ENCODE data around the gene FBXO2. TPM values are rescaled to one million over a fixed set of nuclear protein-coding genes. Genes with fewer than 3 reads are reported as not detected.

The FBXO2 gene
- total and polyA plus RNA-seq, 10 of the 15 experiments (the other 5 are each of a cell fraction or from before 2014, with no cell fraction given), result 0.06 to 0.41 (median 0.18) TPM; not detected in 4

DNA sequence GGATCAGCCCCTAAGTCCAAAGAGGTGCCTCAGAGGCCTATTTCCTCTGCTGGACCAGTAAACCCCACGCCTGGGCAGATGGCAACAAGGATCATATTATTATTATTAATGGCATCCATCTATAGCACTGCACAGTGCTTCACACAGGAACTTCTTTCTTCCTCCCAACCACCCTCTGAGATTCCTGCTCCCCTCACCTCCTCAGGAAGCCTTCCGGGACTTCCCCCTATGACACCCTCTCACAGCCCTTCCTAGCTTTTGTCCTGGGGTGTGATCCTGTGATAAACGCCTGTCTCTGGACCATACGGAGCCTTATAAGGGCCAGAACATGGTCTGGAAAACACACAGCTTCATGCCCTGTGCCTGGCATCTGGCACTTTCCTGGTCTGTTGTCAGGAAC, 3.2 kb downstream of the FBXO2 start (continued):
- TF ChIP-seq, protein P1, sequence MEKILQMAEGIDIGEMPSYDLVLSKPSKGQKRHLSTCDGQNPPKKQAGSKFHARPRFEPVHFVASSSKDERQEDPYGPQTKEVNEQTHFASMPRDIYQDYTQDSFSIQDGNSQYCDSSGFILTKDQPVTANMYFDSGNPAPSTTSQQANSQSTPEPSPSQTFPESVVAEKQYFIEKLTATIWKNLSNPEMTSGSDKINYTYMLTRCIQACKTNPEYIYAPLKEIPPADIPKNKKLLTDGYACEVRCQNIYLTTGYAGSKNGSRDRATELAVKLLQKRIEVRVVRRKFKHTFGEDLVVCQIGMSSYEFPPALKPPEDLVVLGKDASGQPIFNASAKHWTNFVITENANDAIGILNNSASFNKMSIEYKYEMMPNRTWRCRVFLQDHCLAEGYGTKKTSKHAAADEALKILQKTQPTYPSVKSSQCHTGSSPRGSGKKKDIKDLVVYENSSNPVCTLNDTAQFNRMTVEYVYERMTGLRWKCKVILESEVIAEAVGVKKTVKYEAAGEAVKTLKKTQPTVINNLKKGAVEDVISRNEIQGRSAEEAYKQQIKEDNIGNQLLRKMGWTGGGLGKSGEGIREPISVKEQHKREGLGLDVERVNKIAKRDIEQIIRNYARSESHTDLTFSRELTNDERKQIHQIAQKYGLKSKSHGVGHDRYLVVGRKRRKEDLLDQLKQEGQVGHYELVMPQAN (conservative IDR thresholded peaks at IDR 0.05), result no peak

DNA sequence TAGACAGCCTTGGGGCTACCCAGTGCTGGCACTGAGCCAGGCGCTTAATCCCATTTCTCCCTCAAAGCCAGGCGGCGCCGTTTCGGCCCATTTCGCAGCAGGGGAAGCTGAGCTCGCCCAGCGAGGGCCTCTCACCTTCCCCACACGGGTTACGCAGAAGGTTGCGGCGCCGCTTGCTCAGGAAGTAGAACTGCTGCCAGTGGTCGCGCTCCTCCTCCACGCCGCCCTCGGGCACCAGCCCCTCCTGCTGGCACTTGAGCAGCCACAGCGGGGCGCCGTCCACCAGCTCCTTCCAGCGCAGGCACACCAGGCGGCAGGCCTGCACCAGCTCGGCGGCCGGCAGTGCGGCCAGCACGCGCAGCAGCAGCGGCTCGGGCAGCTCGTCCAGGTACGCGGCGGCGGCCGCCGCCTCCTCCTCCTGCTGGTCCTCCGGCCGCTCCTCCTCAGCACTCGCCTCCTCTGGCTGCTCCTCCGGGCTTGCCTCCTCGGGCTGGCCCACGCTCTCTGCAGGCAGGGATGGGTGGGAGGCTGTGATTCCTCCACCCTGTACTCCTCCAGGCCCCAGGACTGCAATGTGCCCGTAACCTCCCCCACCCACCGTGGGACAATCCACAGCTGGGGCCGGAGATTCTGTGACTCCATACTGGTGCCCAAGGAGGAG, 3.8 kb downstream of the FBXO2 start:
- Histone ChIP-seq H3K9me3 (replicated peaks; ENCODE audit: control insufficient read depth, insufficient read depth, low read length) (no peaks in the 10 kb centered on the region), H3K27ac (ENCODE audit: control insufficient read depth, insufficient read depth) (no peak overlapping the region), H3K79me2 (ENCODE audit: control insufficient read depth, insufficient read depth, low read length) (no peaks in the 10 kb centered on the region), H3K4me1 (ENCODE audit: control insufficient read depth, insufficient read depth, low read length) (peaks cover 3% of the 10 kb centered on the region), H3K4me2 (ENCODE audit: control insufficient read depth, insufficient read depth) (peak overlapping the region; percentile 28), H2AFZ (ENCODE audit: control insufficient read depth, low read depth, low read length) (no peak overlapping the region; the same call in 1 of the 2 replicates), H3K27me3 (replicated peaks in 1 of 2; ENCODE audit: control insufficient read depth in 2 of 2, insufficient read depth in 2 of 2, low read length in 1 of 2) (no peaks in the 10 kb centered on the region; a peak in 2 of 4 replicates), H3K9ac (ENCODE audit: control insufficient read depth, insufficient read depth, low read length) (no peak overlapping the region), H3K4me3 (no peak overlapping the region), H3K36me3 (ENCODE audit: control insufficient read depth in 2 of 2, insufficient read depth in 2 of 2, low read length in 1 of 2) (no peaks in the 10 kb centered on the region), H4K20me1 (ENCODE audit: control insufficient read depth, insufficient read depth) (no peaks in the 10 kb centered on the region)
- ChIA-PET RAD21 (ENCODE audit: unreplicated experiment) (interaction anchor here (0.6 to 3.3 kb wide), 10 partner anchors 14 to 98 kb away, joined by 3 to 25 read pairs (median 3); partner anchors contain the start of gene FBXO6), SMC1A (ENCODE audit: uncharacterized antibody, unreplicated experiment) (interaction anchor here (0.6 to 1.6 kb wide), 6 partner anchors 61 to 163 kb away, joined by 3 to 5 read pairs (median 4); partner anchors contain the start of gene AGTRAP), POLR2A (interaction anchor here (0.5 to 1.1 kb wide), 2 partner anchors 61 to 272 kb away, joined by 3 to 4 read pairs; no protein-coding TSS in a partner anchor), CTCF (interaction anchor here (1.0 to 3.2 kb wide), 18 partner anchors 13 to 613 kb away, joined by 3 to 36 read pairs (median 6); partner anchors contain the start of genes AGTRAP and FBXO6)
- intact Hi-C loops (cut with micrococcal nuclease; ENCODE audit: unreplicated experiment) (loop anchor here (1.0 kb wide), 2 partner anchors 69 to 99 kb away; no protein-coding TSS in a partner anchor), in situ Hi-C loops (cut with MboI) (no loop called here)
- no TSS peak for BruUV-seq (replicated peaks)
- FAIRE-seq (no peak), ATAC-seq (peak; percentile 83), DNase-seq (ENCODE audit: low read depth, low spot score) (no peak)
- WGBS (ENCODE audit: insufficient coverage, insufficient replicate concordance, low lambda C conversion rate, missing lambda C conversion rate), result 10% methylated on average over 43 of the region's 47 CpGs
- no peak for TF ChIP-seq MEF2B (IDR thresholded peaks at IDR 0.05; ENCODE audit: partially characterized antibody, poor library complexity, severe bottlenecking)
- TF ChIP-seq ZNF24 (IDR thresholded peaks at IDR 0.05), result peak; percentile 22; the same call in 1 of the 2 replicates
- TF ChIP-seq, protein P2, sequence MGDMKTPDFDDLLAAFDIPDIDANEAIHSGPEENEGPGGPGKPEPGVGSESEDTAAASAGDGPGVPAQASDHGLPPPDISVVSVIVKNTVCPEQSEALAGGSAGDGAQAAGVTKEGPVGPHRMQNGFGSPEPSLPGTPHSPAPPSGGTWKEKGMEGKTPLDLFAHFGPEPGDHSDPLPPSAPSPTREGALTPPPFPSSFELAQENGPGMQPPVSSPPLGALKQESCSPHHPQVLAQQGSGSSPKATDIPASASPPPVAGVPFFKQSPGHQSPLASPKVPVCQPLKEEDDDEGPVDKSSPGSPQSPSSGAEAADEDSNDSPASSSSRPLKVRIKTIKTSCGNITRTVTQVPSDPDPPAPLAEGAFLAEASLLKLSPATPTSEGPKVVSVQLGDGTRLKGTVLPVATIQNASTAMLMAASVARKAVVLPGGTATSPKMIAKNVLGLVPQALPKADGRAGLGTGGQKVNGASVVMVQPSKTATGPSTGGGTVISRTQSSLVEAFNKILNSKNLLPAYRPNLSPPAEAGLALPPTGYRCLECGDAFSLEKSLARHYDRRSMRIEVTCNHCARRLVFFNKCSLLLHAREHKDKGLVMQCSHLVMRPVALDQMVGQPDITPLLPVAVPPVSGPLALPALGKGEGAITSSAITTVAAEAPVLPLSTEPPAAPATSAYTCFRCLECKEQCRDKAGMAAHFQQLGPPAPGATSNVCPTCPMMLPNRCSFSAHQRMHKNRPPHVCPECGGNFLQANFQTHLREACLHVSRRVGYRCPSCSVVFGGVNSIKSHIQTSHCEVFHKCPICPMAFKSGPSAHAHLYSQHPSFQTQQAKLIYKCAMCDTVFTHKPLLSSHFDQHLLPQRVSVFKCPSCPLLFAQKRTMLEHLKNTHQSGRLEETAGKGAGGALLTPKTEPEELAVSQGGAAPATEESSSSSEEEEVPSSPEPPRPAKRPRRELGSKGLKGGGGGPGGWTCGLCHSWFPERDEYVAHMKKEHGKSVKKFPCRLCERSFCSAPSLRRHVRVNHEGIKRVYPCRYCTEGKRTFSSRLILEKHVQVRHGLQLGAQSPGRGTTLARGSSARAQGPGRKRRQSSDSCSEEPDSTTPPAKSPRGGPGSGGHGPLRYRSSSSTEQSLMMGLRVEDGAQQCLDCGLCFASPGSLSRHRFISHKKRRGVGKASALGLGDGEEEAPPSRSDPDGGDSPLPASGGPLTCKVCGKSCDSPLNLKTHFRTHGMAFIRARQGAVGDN (IDR thresholded peaks at IDR 0.05), result no peak
- TF ChIP-seq, protein P3, sequence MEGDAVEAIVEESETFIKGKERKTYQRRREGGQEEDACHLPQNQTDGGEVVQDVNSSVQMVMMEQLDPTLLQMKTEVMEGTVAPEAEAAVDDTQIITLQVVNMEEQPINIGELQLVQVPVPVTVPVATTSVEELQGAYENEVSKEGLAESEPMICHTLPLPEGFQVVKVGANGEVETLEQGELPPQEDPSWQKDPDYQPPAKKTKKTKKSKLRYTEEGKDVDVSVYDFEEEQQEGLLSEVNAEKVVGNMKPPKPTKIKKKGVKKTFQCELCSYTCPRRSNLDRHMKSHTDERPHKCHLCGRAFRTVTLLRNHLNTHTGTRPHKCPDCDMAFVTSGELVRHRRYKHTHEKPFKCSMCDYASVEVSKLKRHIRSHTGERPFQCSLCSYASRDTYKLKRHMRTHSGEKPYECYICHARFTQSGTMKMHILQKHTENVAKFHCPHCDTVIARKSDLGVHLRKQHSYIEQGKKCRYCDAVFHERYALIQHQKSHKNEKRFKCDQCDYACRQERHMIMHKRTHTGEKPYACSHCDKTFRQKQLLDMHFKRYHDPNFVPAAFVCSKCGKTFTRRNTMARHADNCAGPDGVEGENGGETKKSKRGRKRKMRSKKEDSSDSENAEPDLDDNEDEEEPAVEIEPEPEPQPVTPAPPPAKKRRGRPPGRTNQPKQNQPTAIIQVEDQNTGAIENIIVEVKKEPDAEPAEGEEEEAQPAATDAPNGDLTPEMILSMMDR (IDR thresholded peaks at IDR 0.05 in 2 of 3, conservative IDR thresholded peaks at IDR 0.05 in 1 of 3; ENCODE audit: control insufficient read depth in 2 of 3, extremely low read depth in 1 of 3, insufficient read depth in 1 of 3, low read depth in 3 of 3, low read length in 3 of 3), result peak; percentile 62 to 81 (median 75); a peak in 5 of 6 replicates
- peak; percentile 78 for TF ChIP-seq SMC3 (IDR thresholded peaks at IDR 0.05; ENCODE audit: borderline replicate concordance, low read length)
- TF ChIP-seq SUZ12 (IDR thresholded peaks at IDR 0.05; ENCODE audit: unreplicated experiment), result no peak
- TF ChIP-seq POLR2AphosphoS5 (IDR thresholded peaks at IDR 0.05; ENCODE audit: low read length), result no peak
- TF ChIP-seq, protein P4, sequence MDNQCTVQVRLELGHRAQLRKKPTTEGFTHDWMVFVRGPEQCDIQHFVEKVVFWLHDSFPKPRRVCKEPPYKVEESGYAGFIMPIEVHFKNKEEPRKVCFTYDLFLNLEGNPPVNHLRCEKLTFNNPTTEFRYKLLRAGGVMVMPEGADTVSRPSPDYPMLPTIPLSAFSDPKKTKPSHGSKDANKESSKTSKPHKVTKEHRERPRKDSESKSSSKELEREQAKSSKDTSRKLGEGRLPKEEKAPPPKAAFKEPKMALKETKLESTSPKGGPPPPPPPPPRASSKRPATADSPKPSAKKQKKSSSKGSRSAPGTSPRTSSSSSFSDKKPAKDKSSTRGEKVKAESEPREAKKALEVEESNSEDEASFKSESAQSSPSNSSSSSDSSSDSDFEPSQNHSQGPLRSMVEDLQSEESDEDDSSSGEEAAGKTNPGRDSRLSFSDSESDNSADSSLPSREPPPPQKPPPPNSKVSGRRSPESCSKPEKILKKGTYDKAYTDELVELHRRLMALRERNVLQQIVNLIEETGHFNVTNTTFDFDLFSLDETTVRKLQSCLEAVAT (IDR thresholded peaks at IDR 0.05), result no peak
- no peak for TF ChIP-seq CBX5 (IDR thresholded peaks at IDR 0.05; ENCODE audit: low read depth)

Data from GM12878 (cell line).